PC-3 (cell line): ENCODE measurements around the gene IGFL1. TPM values are rescaled to one million over a fixed set of nuclear protein-coding genes. Genes with fewer than 3 reads are reported as not detected.
"Not testable (repeated sequence)": the region's sequence is repeated elsewhere in the genome, so short reads cannot be mapped to it uniquely, and the experiment has no call there.

Experiments
- ATAC-seq: fragments of 200-7000 bp; cut with Tn5 transposase; 2 replicates; pipeline ENCODE4 v1.9.1; 2020; ENCODE audit warnings: mild to moderate bottlenecking, moderate library complexity
- BruUV-seq: library from RNA; stranded (reverse); fragments of 400-500 nt; replicated peaks from 2 replicates; lab custom pipeline; 2021; lab: Mats Ljungman, UMichigan
- CTCF ChIA-PET: fragments of 300-600 bp; sonication (Branson Sonifier 250); formaldehyde crosslinking; loops from one replicate; lab custom pipeline; 2022; ENCODE audit warnings: antibody characterized with exemption; lab: Charles Lee
- POLR2A ChIA-PET: fragments of 300-600 bp; sonication (Branson Sonifier 250); formaldehyde crosslinking; loops from one replicate; lab custom pipeline; 2022; ENCODE audit warnings: antibody characterized with exemption; ENCODE audit not compliant: unreplicated experiment; lab: Charles Lee
- DNase-seq: peaks from one replicate; pipeline ENCODE4 v3.0.0-alpha.2; 2015
- H2AFZ ChIP-seq: fragments of 300-600 bp; sonication (generic); 2 replicates; pipeline ENCODE4 v1.6.0; 2016; ENCODE audit warnings: antibody characterized with exemption, low read length
- H3F3A ChIP-seq: fragments of 300-600 bp; sonication (generic); one replicate; pipeline ENCODE4 v1.6.0; 2017; ENCODE audit warnings: antibody characterized with exemption, low read length, control low read depth, mild to moderate bottlenecking; ENCODE audit not compliant: unreplicated experiment
- H3K27ac ChIP-seq: fragments of 300-600 bp; sonication (generic); 2 replicates; pipeline ENCODE4 v1.5.1; 2016; ENCODE audit warnings: mild to moderate bottlenecking, low read length
- H3K27me3 ChIP-seq: fragments of 300-600 bp; sonication (generic); 2 replicates; pipeline ENCODE4 v1.6.1; 2016; ENCODE audit warnings: low read length, mixed read lengths
- H3K36me3 ChIP-seq: fragments of 300-600 bp; sonication (generic); 2 replicates; pipeline ENCODE4 v1.6.1; 2016; ENCODE audit warnings: low read depth, mixed run types, low read length, mixed read lengths
- H3K4me1 ChIP-seq: fragments of 300-600 bp; sonication (generic); 2 replicates; pipeline ENCODE4 v1.5.1; 2016; ENCODE audit warnings: low read length; ENCODE audit not compliant: insufficient read depth
- H3K4me2 ChIP-seq: fragments of 300-600 bp; sonication (generic); 2 replicates; pipeline ENCODE4 v1.6.0; 2016; ENCODE audit warnings: low read length
- H3K4me3 ChIP-seq: fragments of 300-600 bp; sonication (generic); 2 replicates; pipeline ENCODE4 v1.5.1; 2016; ENCODE audit warnings: mild to moderate bottlenecking, low read length, mixed read lengths
- H3K79me2 ChIP-seq: fragments of 300-600 bp; sonication (generic); 2 replicates; pipeline ENCODE4 v1.6.1; 2017; ENCODE audit warnings: low read length, mixed read lengths
- H3K9ac ChIP-seq: fragments of 300-600 bp; sonication (generic); 2 replicates; pipeline ENCODE4 v1.6.0; 2016; ENCODE audit warnings: mild to moderate bottlenecking, low read length
- H3K9me2 ChIP-seq: fragments of 300-600 bp; sonication (generic); replicated peaks from 2 replicates; pipeline ENCODE4 v1.6.1; 2016; ENCODE audit warnings: mixed run types, low read length, mixed read lengths
- H3K9me3 ChIP-seq: fragments of 300-600 bp; sonication (generic); 2 replicates; pipeline ENCODE4 v1.6.1; 2016; ENCODE audit warnings: low read length, mixed read lengths
- H4K20me1 ChIP-seq: fragments of 300-600 bp; sonication (generic); 2 replicates; pipeline ENCODE4 v1.6.1; 2016; ENCODE audit warnings: low read length, mixed read lengths
- CTCF ChIP-seq: fragments of 300-600 bp; sonication (generic); conservative IDR thresholded peaks from 2 replicates; pipeline ENCODE4 v1.5.1; 2017; ENCODE audit warnings: antibody characterized with exemption, low read depth, mild to moderate bottlenecking, low read length
- EZH2 ChIP-seq: fragments of 300-600 bp; sonication (generic); IDR thresholded peaks from one replicate; pipeline ENCODE4 v1.6.1; 2017; ENCODE audit warnings: antibody characterized with exemption, mild to moderate bottlenecking, low read length; ENCODE audit not compliant: unreplicated experiment
- EZH2phosphoT487 ChIP-seq: fragments of 300-600 bp; sonication (generic); IDR thresholded peaks from 2 replicates; pipeline ENCODE4 v1.6.1; 2018; ENCODE audit warnings: mild to moderate bottlenecking, antibody characterized with exemption, low read length, borderline replicate concordance
- intact Hi-C: fragments of 100-400 bp; cut with micrococcal nuclease; formaldehyde crosslinking; loops from 2 replicates; pipeline ENCODE4 v1.9.0; 2023
- total RNA-seq: library from RNA; depleted of rRNA; stranded (reverse); fragments of >200 nt; gene quantifications from 2 replicates; pipeline ENCODE4 v1.2.3, GENCODE V29; 2014

Gene IGFL1
- total RNA-seq, 1 experiment from 2014 or later, result 0.77 TPM

- TF ChIP-seq EZH2, result no peak
- ChIA-PET POLR2A (no interaction called here), CTCF (interaction anchor here (0.6 kb wide), 1 partner anchor 327 kb away, joined by 3 read pairs; no protein-coding TSS in a partner anchor)
- Histone ChIP-seq H3K27ac (no peak overlapping the region), H3K36me3 (no peaks in the 10 kb centered on the region), H3K4me2 (no peak overlapping the region), H3K9me3 (no peaks in the 10 kb centered on the region), H3K79me2 (no peaks in the 10 kb centered on the region), H3F3A (no peaks in the 10 kb centered on the region), H3K4me1 (peaks cover 12% of the 10 kb centered on the region), H3K9ac (no peak overlapping the region), H2AFZ (no peak overlapping the region), H3K27me3 (peaks cover 18% of the 10 kb centered on the region), H3K4me3 (no peak overlapping the region), H4K20me1 (no peaks in the 10 kb centered on the region), H3K9me2 (no peaks in the 10 kb centered on the region)
- no peak for ATAC-seq
- intact Hi-C loops, result loop anchor here (5.0 kb wide), 1 partner anchor 165 kb away; no protein-coding TSS in a partner anchor
- BruUV-seq, result no TSS peak
- DNase-seq, result no peak
These were observed 37.6 kb upstream of the IGFL1 start for GRCh38 chr19:46191972-46192371.

GRCh38 chr19:46192626-46192991 lies 36.9 kb upstream of the IGFL1 start:
- H3F3A ChIP-seq, H2AFZ ChIP-seq, H4K20me1 ChIP-seq, ATAC-seq, DNase-seq, H3K9ac ChIP-seq, H3K9me3 ChIP-seq, BruUV-seq, POLR2A ChIA-PET, CTCF ChIA-PET, H3K9me2 ChIP-seq, H3K79me2 ChIP-seq, H3K36me3 ChIP-seq, H3K27ac ChIP-seq: not testable (repeated sequence)
- Histone ChIP-seq H3K4me3 (0 out of 2 replicates have a peak overlapping the region, but pooled peaks have one; percentile 27), H3K4me2 (peak overlapping the region; percentile 74), H3K4me1 (peaks cover 12% of the 10 kb centered on the region), H3K27me3 (peaks cover 17% of the 10 kb centered on the region)
- intact Hi-C loops, result loop anchor here (5.0 kb wide), 1 partner anchor 165 kb away; no protein-coding TSS in a partner anchor

- no TSS peak for BruUV-seq
- H3F3A ChIP-seq, result no peaks in the 10 kb centered on the region
- no peaks in the 10 kb centered on the region for H3K79me2 ChIP-seq
- H3K9me2 ChIP-seq, result no peaks in the 10 kb centered on the region
- H3K9ac ChIP-seq, result no peak overlapping the region
- H3K27ac ChIP-seq, result no peak overlapping the region
- no peaks in the 10 kb centered on the region for H4K20me1 ChIP-seq
- H2AFZ ChIP-seq, result no peak overlapping the region
- ChIA-PET POLR2A (no interaction called here), CTCF (no interaction called here)
- intact Hi-C loops, result loop anchor here (5.0 kb wide), 1 partner anchor 166 kb away; no protein-coding TSS in a partner anchor
- H3K4me3 ChIP-seq, result 0 out of 2 replicates have a peak overlapping the region, but pooled peaks have one; percentile 27
- peaks cover 12% of the 10 kb centered on the region for H3K27me3 ChIP-seq
- ATAC-seq (peak; percentile 87), DNase-seq (peak; percentile 82)
- H3K4me2 ChIP-seq, result peak overlapping the region; percentile 74
- no peaks in the 10 kb centered on the region for H3K36me3 ChIP-seq
- H3K9me3 ChIP-seq, result no peaks in the 10 kb centered on the region
- H3K4me1 ChIP-seq, result peaks cover 12% of the 10 kb centered on the region
- TF ChIP-seq EZH2phosphoT487 (no peak), CTCF (no peak), EZH2 (no peak)
These were observed 36.4 kb upstream of the IGFL1 start for GRCh38 chr19:46192992-46193650.
